ENCODE measurements around the gene TPPP.

TPPP gene

GRCh38 chr5:624951-625230, 68.3 kb downstream of the TPPP start:
- no peak for DNase-seq (ENCODE audit: low read depth in 2 of 2)
- H3K4me3 ChIP-seq (replicated peaks in 1 of 2; ENCODE audit: low read depth in 2 of 2, low read length in 2 of 2): no peak overlapping the region
- TF ChIP-seq CTCF (IDR thresholded peaks at IDR 0.05; ENCODE audit: low read depth, low read length): no peak

- no peak for TF ChIP-seq CTCF (IDR thresholded peaks at IDR 0.05; ENCODE audit: low read depth, low read length)
- DNase-seq (ENCODE audit: low read depth in 2 of 2): no peak
- no peak overlapping the region for H3K4me3 ChIP-seq (replicated peaks in 1 of 2; ENCODE audit: low read depth in 2 of 2, low read length in 2 of 2)
These were observed 68.8 kb downstream of the TPPP start for GRCh38 chr5:624118-624950.

GRCh38 chr5:623531-623930, 69.6 kb downstream of the TPPP start:
- no peak for TF ChIP-seq CTCF (IDR thresholded peaks at IDR 0.05; ENCODE audit: low read depth, low read length)
- H3K4me3 ChIP-seq (replicated peaks in 1 of 2; ENCODE audit: low read depth in 2 of 2, low read length in 2 of 2): no peak overlapping the region
- DNase-seq (ENCODE audit: low read depth in 2 of 2): no peak

- H3K4me3 ChIP-seq (replicated peaks in 1 of 2; ENCODE audit: low read depth in 2 of 2, low read length in 2 of 2): no peak overlapping the region
- no peak for TF ChIP-seq CTCF (IDR thresholded peaks at IDR 0.05; ENCODE audit: low read depth, low read length)
- no peak for DNase-seq (ENCODE audit: low read depth in 2 of 2)
These were observed 70.1 kb downstream of the TPPP start for GRCh38 chr5:622946-623522.

- no peak for TF ChIP-seq CTCF (IDR thresholded peaks at IDR 0.05; ENCODE audit: low read depth, low read length)
- no peak for DNase-seq (ENCODE audit: low read depth in 2 of 2)
These were observed 70.8 kb downstream of the TPPP start for GRCh38 chr5:622359-622758.

GRCh38 chr5:621341-621761, 71.8 kb downstream of the TPPP start:
- TF ChIP-seq CTCF (IDR thresholded peaks at IDR 0.05; ENCODE audit: low read depth, low read length): no peak
- H3K4me3 ChIP-seq (replicated peaks in 1 of 2; ENCODE audit: low read depth in 2 of 2, low read length in 2 of 2): no peak overlapping the region
- no peak for DNase-seq (ENCODE audit: low read depth in 2 of 2)

More at GRCh38 chr5:622359-622758, 70.8 kb downstream of the TPPP start:
- no peak overlapping the region for H3K4me3 ChIP-seq (replicated peaks in 1 of 2; ENCODE audit: low read depth in 2 of 2, low read length in 2 of 2)

All from cardiac fibroblast (primary cell).